Panc1 (cell line): ENCODE results near the gene PSMA8. TPM values are rescaled to one million over a fixed set of nuclear protein-coding genes. Genes with fewer than 3 reads are reported as not detected.

Source experiments
- ATAC-seq: fragments of 200-7000 bp; cut with Tn5 transposase; 2 replicates; pipeline ENCODE4 v1.9.1; 2020; ENCODE audit warnings: mild to moderate bottlenecking, moderate library complexity
- BruUV-seq: library from RNA; stranded (reverse); fragments of 400-500 nt; replicated peaks from 2 replicates; lab custom pipeline; 2021; lab: Mats Ljungman, UMichigan
- CTCF ChIA-PET: fragments of 300-600 bp; sonication (Branson Sonifier 250); formaldehyde crosslinking; loops from one replicate; lab custom pipeline; 2022; ENCODE audit warnings: antibody characterized with exemption; lab: Charles Lee
- POLR2A ChIA-PET: fragments of 300-600 bp; sonication (Branson Sonifier 250); formaldehyde crosslinking; loops from one replicate; lab custom pipeline; 2022; ENCODE audit warnings: antibody characterized with exemption; lab: Charles Lee
- DNase-seq: peaks from one replicate; pipeline ENCODE4 v3.0.0-alpha.2; 2010; ENCODE audit warnings: low read depth, low spot score
- H3K27ac ChIP-seq: 2 replicates; pipeline ENCODE4 v1.5.1; 2011; ENCODE audit warnings: mild to moderate bottlenecking, low read length, inconsistent platforms
- H3K27me3 ChIP-seq: fragments of 200-500 bp; sonication (Bioruptor generic); 2 replicates; pipeline ENCODE4 v1.6.0; 2014; ENCODE audit warnings: low read length, inconsistent platforms; ENCODE audit not compliant: control insufficient read depth, insufficient read depth
- H3K36me3 ChIP-seq: fragments of 200-500 bp; sonication (Bioruptor generic); 2 replicates; pipeline ENCODE4 v1.5.1; 2014; ENCODE audit warnings: inconsistent platforms, mild to moderate bottlenecking, low read length, moderate library complexity; ENCODE audit not compliant: control insufficient read depth, insufficient read depth
- H3K4me1 ChIP-seq: 2 replicates; pipeline ENCODE4 v1.5.1; 2011; ENCODE audit warnings: inconsistent platforms, mild to moderate bottlenecking, low read length, moderate library complexity; ENCODE audit not compliant: control insufficient read depth, insufficient read depth
- H3K4me3 ChIP-seq, 2 experiments: 2 replicates each; pipeline ENCODE4 v1.5.1; 2011 to 2012; ENCODE audit warnings: low read depth in 2 of 2, low read length in 2 of 2, mild to moderate bottlenecking in 2 of 2, inconsistent platforms in 1 of 2, moderate library complexity in 1 of 2
- H3K9me3 ChIP-seq: fragments of 200-500 bp; sonication (Bioruptor generic); 2 replicates; pipeline ENCODE4 v1.5.1; 2014; ENCODE audit warnings: low read depth, mild to moderate bottlenecking, inconsistent platforms, low read length, moderate library complexity; ENCODE audit not compliant: control insufficient read depth, insufficient read depth
- POLR2AphosphoS5 ChIP-seq: IDR thresholded peaks from 2 replicates; pipeline ENCODE4 v1.6.1; 2012; ENCODE audit warnings: mild to moderate bottlenecking, low read depth, low read length, moderate library complexity
- SIN3A ChIP-seq: IDR thresholded peaks from 2 replicates; pipeline ENCODE4 v1.6.1; 2012; ENCODE audit warnings: low read depth, mild to moderate bottlenecking, low read length, moderate library complexity, borderline replicate concordance; ENCODE audit not compliant: insufficient read depth
- TCF7L2 ChIP-seq: IDR thresholded peaks from 2 replicates; pipeline ENCODE4 v1.6.1; 2011; ENCODE audit warnings: mild to moderate bottlenecking, low read depth, low read length, inconsistent platforms
- in situ Hi-C: cut with HindIII; loops from 2 replicates; pipeline ENCODE4 v1.10.0; 2016; ENCODE audit warnings: low sequenced_read_pairs, low pct_unique_long_range_greater_than_20kb
- intact Hi-C: fragments of 100-400 bp; cut with micrococcal nuclease; formaldehyde crosslinking; loops from one replicate; pipeline ENCODE4 v1.10.0; 2022; ENCODE audit not compliant: unreplicated experiment
- total RNA-seq: library from RNA; stranded (reverse); gene quantifications from one replicate; pipeline ENCODE4 v1.2.1, GENCODE V29; 2021; ENCODE audit not compliant: unreplicated experiment
- TF ChIP-seq, protein P1 (sequence below), 2 experiments: IDR thresholded peaks; 2 replicates each; pipeline ENCODE4 v1.6.1; 2011 to 2012; ENCODE audit warnings: low read depth in 2 of 2, control low read depth in 1 of 2, low read length in 1 of 2, mild to moderate bottlenecking in 1 of 2, moderate library complexity in 1 of 2; ENCODE audit not compliant: insufficient read depth in 1 of 2
- TF ChIP-seq, protein P2 (sequence below): fragments of 450-650 bp; IDR thresholded peaks from 2 replicates; pipeline ENCODE4 v1.5.1; 2017; ENCODE audit warnings: mild to moderate bottlenecking

Gene PSMA8
- total RNA-seq, 1 experiment from 2014 or later = not detected

- BruUV-seq = no TSS peak
- intact Hi-C loops = no loop called here
- H3K27ac ChIP-seq = no peak overlapping the region
Measured at GRCh38 chr18:26185267-26185666, 51.6 kb downstream of the PSMA8 start.

GRCh38 chr18:26190506-26190905 lies 56.8 kb downstream of the PSMA8 start:
- peak overlapping the region; percentile 6 to 34; a peak in 3 of 4 replicates for H3K4me3 ChIP-seq
- TF ChIP-seq SIN3A = no peak
- TF ChIP-seq, protein P1, sequence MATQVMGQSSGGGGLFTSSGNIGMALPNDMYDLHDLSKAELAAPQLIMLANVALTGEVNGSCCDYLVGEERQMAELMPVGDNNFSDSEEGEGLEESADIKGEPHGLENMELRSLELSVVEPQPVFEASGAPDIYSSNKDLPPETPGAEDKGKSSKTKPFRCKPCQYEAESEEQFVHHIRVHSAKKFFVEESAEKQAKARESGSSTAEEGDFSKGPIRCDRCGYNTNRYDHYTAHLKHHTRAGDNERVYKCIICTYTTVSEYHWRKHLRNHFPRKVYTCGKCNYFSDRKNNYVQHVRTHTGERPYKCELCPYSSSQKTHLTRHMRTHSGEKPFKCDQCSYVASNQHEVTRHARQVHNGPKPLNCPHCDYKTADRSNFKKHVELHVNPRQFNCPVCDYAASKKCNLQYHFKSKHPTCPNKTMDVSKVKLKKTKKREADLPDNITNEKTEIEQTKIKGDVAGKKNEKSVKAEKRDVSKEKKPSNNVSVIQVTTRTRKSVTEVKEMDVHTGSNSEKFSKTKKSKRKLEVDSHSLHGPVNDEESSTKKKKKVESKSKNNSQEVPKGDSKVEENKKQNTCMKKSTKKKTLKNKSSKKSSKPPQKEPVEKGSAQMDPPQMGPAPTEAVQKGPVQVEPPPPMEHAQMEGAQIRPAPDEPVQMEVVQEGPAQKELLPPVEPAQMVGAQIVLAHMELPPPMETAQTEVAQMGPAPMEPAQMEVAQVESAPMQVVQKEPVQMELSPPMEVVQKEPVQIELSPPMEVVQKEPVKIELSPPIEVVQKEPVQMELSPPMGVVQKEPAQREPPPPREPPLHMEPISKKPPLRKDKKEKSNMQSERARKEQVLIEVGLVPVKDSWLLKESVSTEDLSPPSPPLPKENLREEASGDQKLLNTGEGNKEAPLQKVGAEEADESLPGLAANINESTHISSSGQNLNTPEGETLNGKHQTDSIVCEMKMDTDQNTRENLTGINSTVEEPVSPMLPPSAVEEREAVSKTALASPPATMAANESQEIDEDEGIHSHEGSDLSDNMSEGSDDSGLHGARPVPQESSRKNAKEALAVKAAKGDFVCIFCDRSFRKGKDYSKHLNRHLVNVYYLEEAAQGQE (IDR thresholded peaks at IDR 0.05; ENCODE audit: insufficient read depth in 1 of 2, low read depth in 2 of 2, low read length in 1 of 2) = no peak
- no peak for TF ChIP-seq TCF7L2
- TF ChIP-seq POLR2AphosphoS5 = no peak
- TF ChIP-seq, protein P2, sequence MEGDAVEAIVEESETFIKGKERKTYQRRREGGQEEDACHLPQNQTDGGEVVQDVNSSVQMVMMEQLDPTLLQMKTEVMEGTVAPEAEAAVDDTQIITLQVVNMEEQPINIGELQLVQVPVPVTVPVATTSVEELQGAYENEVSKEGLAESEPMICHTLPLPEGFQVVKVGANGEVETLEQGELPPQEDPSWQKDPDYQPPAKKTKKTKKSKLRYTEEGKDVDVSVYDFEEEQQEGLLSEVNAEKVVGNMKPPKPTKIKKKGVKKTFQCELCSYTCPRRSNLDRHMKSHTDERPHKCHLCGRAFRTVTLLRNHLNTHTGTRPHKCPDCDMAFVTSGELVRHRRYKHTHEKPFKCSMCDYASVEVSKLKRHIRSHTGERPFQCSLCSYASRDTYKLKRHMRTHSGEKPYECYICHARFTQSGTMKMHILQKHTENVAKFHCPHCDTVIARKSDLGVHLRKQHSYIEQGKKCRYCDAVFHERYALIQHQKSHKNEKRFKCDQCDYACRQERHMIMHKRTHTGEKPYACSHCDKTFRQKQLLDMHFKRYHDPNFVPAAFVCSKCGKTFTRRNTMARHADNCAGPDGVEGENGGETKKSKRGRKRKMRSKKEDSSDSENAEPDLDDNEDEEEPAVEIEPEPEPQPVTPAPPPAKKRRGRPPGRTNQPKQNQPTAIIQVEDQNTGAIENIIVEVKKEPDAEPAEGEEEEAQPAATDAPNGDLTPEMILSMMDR = no peak
- in situ Hi-C loops (no loop called here), intact Hi-C loops (loop anchor here (10.0 kb wide), 1 partner anchor 46 kb away; no protein-coding TSS in a partner anchor)
- DNase-seq (no peak), ATAC-seq (no peak)
- no peaks in the 10 kb centered on the region for H3K9me3 ChIP-seq
- H3K27me3 ChIP-seq = no peaks in the 10 kb centered on the region
- no peaks in the 10 kb centered on the region for H3K4me1 ChIP-seq
- POLR2A ChIA-PET = no interaction called here
- CTCF ChIA-PET = no interaction called here
- BruUV-seq = no TSS peak
- H3K27ac ChIP-seq = no peak overlapping the region
- H3K36me3 ChIP-seq = no peaks in the 10 kb centered on the region

More at GRCh38 chr18:26185267-26185666, 51.6 kb downstream of the PSMA8 start:
- no peak overlapping the region for H3K4me3 ChIP-seq
- POLR2A ChIA-PET = no interaction called here
- no peaks in the 10 kb centered on the region for H3K36me3 ChIP-seq
- H3K9me3 ChIP-seq = no peaks in the 10 kb centered on the region
- H3K4me1 ChIP-seq = no peaks in the 10 kb centered on the region
- in situ Hi-C loops = no loop called here
- H3K27me3 ChIP-seq = no peaks in the 10 kb centered on the region
- no peak for DNase-seq
- CTCF ChIA-PET = no interaction called here
- no peak for TF ChIP-seq TCF7L2
- TF ChIP-seq, protein P2 = peak; percentile 27; the same call in 1 of the 2 replicates
- ATAC-seq = no peak
